HL-60 (cell line): ENCODE results near the gene KRTAP5-9.

Source experiments
- DNase-seq, 2 experiments: peaks; one replicate each; pipeline ENCODE4 v3.0.0-alpha.2; 2010 to 2020; ENCODE audit warnings: low read depth in 1 of 2, low spot score in 1 of 2
- H3K27ac ChIP-seq: fragments of 250-450 bp; sonication (Bioruptor Pico); replicated peaks from 2 replicates; pipeline ENCODE4 v1.5.1; 2020; ENCODE audit warnings: mild to moderate bottlenecking, moderate library complexity
- H3K27me3 ChIP-seq: fragments of 250-450 bp; sonication (Bioruptor Pico); 2 replicates; pipeline ENCODE4 v1.5.1; 2021; ENCODE audit warnings: mild to moderate bottlenecking, moderate library complexity; ENCODE audit not compliant: insufficient read depth, poor library complexity, severe bottlenecking
- H3K4me3 ChIP-seq: replicated peaks from 2 replicates; pipeline ENCODE4 v1.5.1; 2011; ENCODE audit warnings: mild to moderate bottlenecking, control low read depth, low read length; ENCODE audit not compliant: insufficient read depth
- GABPA ChIP-seq: IDR thresholded peaks from 2 replicates; pipeline ENCODE4 v1.6.1; 2012; ENCODE audit warnings: low read depth
- POLR2AphosphoS5 ChIP-seq: IDR thresholded peaks from 2 replicates; pipeline ENCODE4 v1.6.1; 2012; ENCODE audit warnings: low read depth
- SPI1 ChIP-seq: IDR thresholded peaks from 2 replicates; pipeline ENCODE4 v1.6.1; 2012; ENCODE audit warnings: low read depth, mild to moderate bottlenecking, borderline replicate concordance
- TF ChIP-seq, protein P1 (sequence below): IDR thresholded peaks from 2 replicates; pipeline ENCODE4 v1.6.1; 2012; ENCODE audit warnings: low read depth; ENCODE audit not compliant: insufficient replicate concordance
- TF ChIP-seq, protein P2 (sequence below): IDR thresholded peaks from one replicate; pipeline ENCODE4 v1.5.1; 2011; ENCODE audit warnings: low read length, control low read depth, inconsistent platforms; ENCODE audit not compliant: insufficient read depth

KRTAP5-9 gene

DNA sequence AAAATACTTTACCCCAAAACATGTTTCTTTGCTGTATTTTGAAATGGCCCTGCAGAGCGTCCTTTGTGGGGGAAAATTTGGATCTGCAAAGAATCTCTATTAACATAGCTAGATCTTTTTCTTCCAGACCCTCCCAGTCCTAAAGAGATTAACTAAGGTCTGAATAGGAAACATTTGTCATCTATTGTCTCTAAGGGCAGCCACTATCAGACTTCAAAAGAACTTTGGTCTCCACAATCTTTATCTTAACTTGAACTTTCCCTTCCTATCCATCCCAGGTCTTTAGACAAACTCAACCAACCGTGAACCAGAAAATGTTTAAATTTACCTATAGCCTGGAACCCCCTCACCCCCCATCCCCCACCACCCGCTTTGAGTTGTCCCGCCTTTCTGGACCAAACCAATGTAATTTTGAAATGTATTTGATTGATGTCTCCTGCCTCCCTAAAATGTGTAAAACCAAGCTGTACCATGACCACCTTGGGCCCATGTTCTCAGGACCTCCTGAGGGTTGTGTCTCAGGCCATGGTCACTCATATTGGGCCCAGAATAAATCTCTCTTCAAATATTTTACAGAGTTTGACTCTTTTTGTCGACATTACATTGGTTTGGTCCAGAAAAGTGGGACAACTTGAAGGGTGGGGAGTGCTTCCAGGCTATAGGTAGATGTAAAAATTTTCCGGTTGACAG, 3.5 kb upstream of the KRTAP5-9 start:
- Histone ChIP-seq H3K4me3 (no peak overlapping the region), H3K27ac (peak overlapping the region; percentile 51; the same call in 1 of the 2 replicates), H3K27me3 (no peaks in the 10 kb centered on the region)
- TF ChIP-seq, protein P1, sequence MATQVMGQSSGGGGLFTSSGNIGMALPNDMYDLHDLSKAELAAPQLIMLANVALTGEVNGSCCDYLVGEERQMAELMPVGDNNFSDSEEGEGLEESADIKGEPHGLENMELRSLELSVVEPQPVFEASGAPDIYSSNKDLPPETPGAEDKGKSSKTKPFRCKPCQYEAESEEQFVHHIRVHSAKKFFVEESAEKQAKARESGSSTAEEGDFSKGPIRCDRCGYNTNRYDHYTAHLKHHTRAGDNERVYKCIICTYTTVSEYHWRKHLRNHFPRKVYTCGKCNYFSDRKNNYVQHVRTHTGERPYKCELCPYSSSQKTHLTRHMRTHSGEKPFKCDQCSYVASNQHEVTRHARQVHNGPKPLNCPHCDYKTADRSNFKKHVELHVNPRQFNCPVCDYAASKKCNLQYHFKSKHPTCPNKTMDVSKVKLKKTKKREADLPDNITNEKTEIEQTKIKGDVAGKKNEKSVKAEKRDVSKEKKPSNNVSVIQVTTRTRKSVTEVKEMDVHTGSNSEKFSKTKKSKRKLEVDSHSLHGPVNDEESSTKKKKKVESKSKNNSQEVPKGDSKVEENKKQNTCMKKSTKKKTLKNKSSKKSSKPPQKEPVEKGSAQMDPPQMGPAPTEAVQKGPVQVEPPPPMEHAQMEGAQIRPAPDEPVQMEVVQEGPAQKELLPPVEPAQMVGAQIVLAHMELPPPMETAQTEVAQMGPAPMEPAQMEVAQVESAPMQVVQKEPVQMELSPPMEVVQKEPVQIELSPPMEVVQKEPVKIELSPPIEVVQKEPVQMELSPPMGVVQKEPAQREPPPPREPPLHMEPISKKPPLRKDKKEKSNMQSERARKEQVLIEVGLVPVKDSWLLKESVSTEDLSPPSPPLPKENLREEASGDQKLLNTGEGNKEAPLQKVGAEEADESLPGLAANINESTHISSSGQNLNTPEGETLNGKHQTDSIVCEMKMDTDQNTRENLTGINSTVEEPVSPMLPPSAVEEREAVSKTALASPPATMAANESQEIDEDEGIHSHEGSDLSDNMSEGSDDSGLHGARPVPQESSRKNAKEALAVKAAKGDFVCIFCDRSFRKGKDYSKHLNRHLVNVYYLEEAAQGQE, result no peak
- no peak for TF ChIP-seq GABPA
- TF ChIP-seq, protein P2, sequence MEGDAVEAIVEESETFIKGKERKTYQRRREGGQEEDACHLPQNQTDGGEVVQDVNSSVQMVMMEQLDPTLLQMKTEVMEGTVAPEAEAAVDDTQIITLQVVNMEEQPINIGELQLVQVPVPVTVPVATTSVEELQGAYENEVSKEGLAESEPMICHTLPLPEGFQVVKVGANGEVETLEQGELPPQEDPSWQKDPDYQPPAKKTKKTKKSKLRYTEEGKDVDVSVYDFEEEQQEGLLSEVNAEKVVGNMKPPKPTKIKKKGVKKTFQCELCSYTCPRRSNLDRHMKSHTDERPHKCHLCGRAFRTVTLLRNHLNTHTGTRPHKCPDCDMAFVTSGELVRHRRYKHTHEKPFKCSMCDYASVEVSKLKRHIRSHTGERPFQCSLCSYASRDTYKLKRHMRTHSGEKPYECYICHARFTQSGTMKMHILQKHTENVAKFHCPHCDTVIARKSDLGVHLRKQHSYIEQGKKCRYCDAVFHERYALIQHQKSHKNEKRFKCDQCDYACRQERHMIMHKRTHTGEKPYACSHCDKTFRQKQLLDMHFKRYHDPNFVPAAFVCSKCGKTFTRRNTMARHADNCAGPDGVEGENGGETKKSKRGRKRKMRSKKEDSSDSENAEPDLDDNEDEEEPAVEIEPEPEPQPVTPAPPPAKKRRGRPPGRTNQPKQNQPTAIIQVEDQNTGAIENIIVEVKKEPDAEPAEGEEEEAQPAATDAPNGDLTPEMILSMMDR, result no peak
- no peak for TF ChIP-seq SPI1
- TF ChIP-seq POLR2AphosphoS5, result no peak
- no peak for DNase-seq

DNA sequence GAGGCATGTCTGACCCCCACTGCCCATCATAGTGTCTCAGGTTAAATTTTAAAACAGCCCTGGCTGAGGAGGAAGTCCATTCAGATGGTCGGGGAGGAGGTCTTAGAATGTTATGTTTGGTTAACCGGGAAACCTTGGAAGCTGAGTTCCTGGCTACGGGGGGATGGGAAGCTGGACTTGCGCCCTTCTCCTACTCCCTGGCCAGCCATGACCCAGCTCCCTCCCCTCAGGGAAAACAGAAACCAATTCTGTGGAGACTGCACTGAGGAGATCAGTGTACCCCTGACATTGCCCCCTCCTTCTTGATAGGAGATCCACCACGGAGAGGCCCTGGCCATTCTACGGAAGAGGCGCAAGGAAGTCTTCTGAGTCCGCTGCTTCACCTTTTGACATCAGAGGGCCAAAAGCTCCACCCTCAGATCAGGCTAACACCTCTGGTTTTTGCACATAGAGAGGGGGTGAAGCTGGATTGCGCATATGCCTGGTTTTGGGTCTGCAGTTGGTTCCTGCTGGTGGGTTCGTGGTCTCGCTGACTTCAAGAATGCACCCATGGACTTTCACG, 2.7 kb upstream of the KRTAP5-9 start:
- DNase-seq, result no peak
- Histone ChIP-seq H3K4me3 (no peak overlapping the region), H3K27ac (no peak overlapping the region), H3K27me3 (no peaks in the 10 kb centered on the region)
- TF ChIP-seq, protein P2, result no peak
- TF ChIP-seq, protein P1, result no peak
- TF ChIP-seq GABPA (no peak), POLR2AphosphoS5 (no peak), SPI1 (no peak)

DNA sequence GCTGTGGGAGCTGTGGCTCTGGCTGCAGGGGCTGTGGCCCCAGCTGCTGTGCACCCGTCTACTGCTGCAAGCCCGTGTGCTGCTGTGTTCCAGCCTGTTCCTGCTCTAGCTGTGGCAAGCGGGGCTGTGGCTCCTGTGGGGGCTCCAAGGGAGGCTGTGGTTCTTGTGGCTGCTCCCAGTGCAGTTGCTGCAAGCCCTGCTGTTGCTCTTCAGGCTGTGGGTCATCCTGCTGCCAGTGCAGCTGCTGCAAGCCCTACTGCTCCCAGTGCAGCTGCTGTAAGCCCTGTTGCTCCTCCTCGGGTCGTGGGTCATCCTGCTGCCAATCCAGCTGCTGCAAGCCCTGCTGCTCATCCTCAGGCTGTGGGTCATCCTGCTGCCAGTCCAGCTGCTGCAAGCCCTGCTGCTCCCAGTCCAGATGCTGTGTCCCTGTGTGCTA, 514 bp downstream of the KRTAP5-9 start:
- H3K27ac ChIP-seq, result no peak overlapping the region
- DNase-seq, result peak in 1 of 2 experiments; percentile 72
- TF ChIP-seq, protein P1, result no peak
- TF ChIP-seq, protein P2, result no peak
- TF ChIP-seq GABPA (no peak), POLR2AphosphoS5 (peak; percentile 93), SPI1 (no peak)
- H3K27me3 ChIP-seq, result no peaks in the 10 kb centered on the region
- H3K4me3 ChIP-seq, result no peak overlapping the region
